Chondrocyte (in vitro differentiated cells): ENCODE data around the gene PEX16. TPM values are rescaled to one million over a fixed set of nuclear protein-coding genes. Genes with fewer than 3 reads are reported as not detected.
"Not testable (repeated sequence)": the region's sequence is repeated elsewhere in the genome, so short reads cannot be mapped to it uniquely, and the experiment has no call there.

Source experiments
- DNase-seq: peaks from one replicate; pipeline ENCODE4 v3.0.0; 2021; ENCODE audit warnings: mixed read lengths, low spot score
- H3K27ac Mint-ChIP-seq: one replicate; pipeline ENCODE4 v1.8.0; 2021; ENCODE audit warnings: mild to moderate bottlenecking, moderate library complexity, mixed read lengths; ENCODE audit not compliant: unreplicated experiment
- H3K27me3 Mint-ChIP-seq: 2 replicates; pipeline ENCODE4 v1.8.0; 2021; ENCODE audit warnings: low read depth, mixed read lengths
- H3K36me3 Mint-ChIP-seq: 2 replicates; pipeline ENCODE4 v1.8.0; 2021; ENCODE audit warnings: low read depth, mixed read lengths
- H3K4me1 Mint-ChIP-seq: 2 replicates; pipeline ENCODE4 v1.8.0; 2021; ENCODE audit warnings: low read depth, mild to moderate bottlenecking, mixed read lengths
- H3K4me3 Mint-ChIP-seq: one replicate; pipeline ENCODE4 v1.8.0; 2021; ENCODE audit warnings: mild to moderate bottlenecking, moderate library complexity, mixed read lengths; ENCODE audit not compliant: unreplicated experiment
- H3K9me3 Mint-ChIP-seq: 2 replicates; pipeline ENCODE4 v1.8.0; 2021; ENCODE audit warnings: low read depth, mixed read lengths
- CTCF ChIP-seq: fragments of 200-600 bp; sonication (generic); IDR thresholded peaks from 2 replicates; pipeline ENCODE4 v1.5.0; 2021; ENCODE audit warnings: antibody characterized with exemption, mild to moderate bottlenecking, moderate library complexity
- total RNA-seq: library from RNA; stranded (reverse); gene quantifications from 3 replicates; pipeline ENCODE4 v1.2.1, GENCODE V29; 2021

The PEX16 gene
- total RNA-seq, 1 donor from 2014 or later = 17.5 TPM

- Mint-ChIP-seq H3K4me3 (no peak overlapping the region), H3K27ac (no peak overlapping the region), H3K36me3 (no peaks in the 10 kb centered on the region), H3K9me3 (no peaks in the 10 kb centered on the region), H3K4me1 (peaks cover 9% of the 10 kb centered on the region), H3K27me3 (no peaks in the 10 kb centered on the region)
- no peak for DNase-seq
- no peak for TF ChIP-seq CTCF
Measured at GRCh38 chr11:45905095-45905494, 12.6 kb downstream of the PEX16 start.

DNA sequence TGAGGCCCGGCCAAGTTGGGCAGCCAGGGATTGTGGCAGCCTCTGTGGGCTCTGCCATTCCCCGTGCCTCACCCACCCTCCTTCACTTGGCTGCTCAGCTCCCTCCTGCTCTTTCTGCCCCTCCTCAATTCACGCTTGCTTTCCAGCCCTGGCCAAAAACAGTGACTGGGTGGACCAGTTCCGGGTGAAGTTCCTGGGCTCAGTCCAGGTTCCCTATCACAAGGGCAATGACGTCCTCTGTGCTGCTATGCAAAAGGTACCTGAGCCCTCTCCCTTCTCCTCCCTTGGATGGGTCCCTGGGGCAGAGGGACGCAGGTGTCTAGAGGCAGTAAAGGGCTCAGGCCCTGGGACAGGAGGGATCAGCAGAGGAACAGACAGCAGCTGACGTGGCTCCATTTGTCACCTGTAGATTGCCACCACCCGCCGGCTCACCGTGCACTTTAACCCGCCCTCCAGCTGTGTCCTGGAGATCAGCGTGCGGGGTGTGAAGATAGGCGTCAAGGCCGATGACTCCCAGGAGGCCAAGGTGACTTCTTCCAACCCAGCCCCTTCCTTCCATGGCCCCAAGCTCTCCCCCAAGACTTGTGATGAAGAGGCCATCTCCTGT, 13.3 kb downstream of the PEX16 start:
- H3K27me3 Mint-ChIP-seq = no peaks in the 10 kb centered on the region
- DNase-seq = no peak
- H3K9me3 Mint-ChIP-seq = no peaks in the 10 kb centered on the region
- H3K4me3 Mint-ChIP-seq = no peak overlapping the region
- H3K36me3 Mint-ChIP-seq = no peaks in the 10 kb centered on the region
- no peak for TF ChIP-seq CTCF
- H3K27ac Mint-ChIP-seq = no peak overlapping the region
- peaks cover 9% of the 10 kb centered on the region for H3K4me1 Mint-ChIP-seq

GRCh38 chr11:45902452-45903380, 15.0 kb downstream of the PEX16 start:
- no peaks in the 10 kb centered on the region for H3K9me3 Mint-ChIP-seq
- peak; percentile 91 for DNase-seq
- no peak overlapping the region for H3K4me3 Mint-ChIP-seq
- no peaks in the 10 kb centered on the region for H3K27me3 Mint-ChIP-seq
- no peak overlapping the region for H3K27ac Mint-ChIP-seq
- TF ChIP-seq CTCF = no peak
- no peaks in the 10 kb centered on the region for H3K36me3 Mint-ChIP-seq
- H3K4me1 Mint-ChIP-seq = peaks cover 9% of the 10 kb centered on the region

DNA sequence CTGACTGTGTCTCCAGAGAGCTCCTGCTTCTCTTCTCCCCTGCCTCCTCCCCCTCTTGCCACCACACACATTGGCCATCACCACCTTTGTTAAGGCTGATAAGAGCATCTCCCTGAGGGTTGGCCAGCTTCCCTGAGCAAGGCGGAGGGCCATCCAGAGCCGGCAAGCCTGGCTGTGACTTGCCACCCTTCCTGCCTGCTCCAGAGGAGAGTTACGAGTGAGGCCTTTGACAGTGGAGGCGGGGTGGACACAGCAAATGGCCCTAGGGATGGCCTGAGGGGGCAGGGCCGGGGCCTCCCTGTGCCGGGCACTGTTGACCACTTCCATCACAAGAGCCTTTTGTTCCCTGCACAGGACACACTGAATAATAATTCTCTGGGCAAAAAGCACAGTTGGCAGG, 16.1 kb downstream of the PEX16 start:
- H3K27ac Mint-ChIP-seq = no peak overlapping the region
- peaks cover 9% of the 10 kb centered on the region for H3K4me1 Mint-ChIP-seq
- H3K27me3 Mint-ChIP-seq = no peaks in the 10 kb centered on the region
- no peak for DNase-seq
- H3K9me3 Mint-ChIP-seq = no peaks in the 10 kb centered on the region
- no peak for TF ChIP-seq CTCF
- no peaks in the 10 kb centered on the region for H3K36me3 Mint-ChIP-seq
- H3K4me3 Mint-ChIP-seq = peak overlapping the region; percentile 16

GRCh38 chr11:45900916-45901617, 16.6 kb downstream of the PEX16 start:
- H3K4me1 Mint-ChIP-seq = peaks cover 9% of the 10 kb centered on the region
- peak overlapping the region; percentile 64 for H3K4me3 Mint-ChIP-seq
- peak overlapping the region; percentile 3 for H3K27ac Mint-ChIP-seq
- no peaks in the 10 kb centered on the region for H3K9me3 Mint-ChIP-seq
- no peak for TF ChIP-seq CTCF
- H3K27me3 Mint-ChIP-seq = no peaks in the 10 kb centered on the region
- peak; percentile 85 for DNase-seq
- H3K36me3 Mint-ChIP-seq = no peaks in the 10 kb centered on the region

DNA sequence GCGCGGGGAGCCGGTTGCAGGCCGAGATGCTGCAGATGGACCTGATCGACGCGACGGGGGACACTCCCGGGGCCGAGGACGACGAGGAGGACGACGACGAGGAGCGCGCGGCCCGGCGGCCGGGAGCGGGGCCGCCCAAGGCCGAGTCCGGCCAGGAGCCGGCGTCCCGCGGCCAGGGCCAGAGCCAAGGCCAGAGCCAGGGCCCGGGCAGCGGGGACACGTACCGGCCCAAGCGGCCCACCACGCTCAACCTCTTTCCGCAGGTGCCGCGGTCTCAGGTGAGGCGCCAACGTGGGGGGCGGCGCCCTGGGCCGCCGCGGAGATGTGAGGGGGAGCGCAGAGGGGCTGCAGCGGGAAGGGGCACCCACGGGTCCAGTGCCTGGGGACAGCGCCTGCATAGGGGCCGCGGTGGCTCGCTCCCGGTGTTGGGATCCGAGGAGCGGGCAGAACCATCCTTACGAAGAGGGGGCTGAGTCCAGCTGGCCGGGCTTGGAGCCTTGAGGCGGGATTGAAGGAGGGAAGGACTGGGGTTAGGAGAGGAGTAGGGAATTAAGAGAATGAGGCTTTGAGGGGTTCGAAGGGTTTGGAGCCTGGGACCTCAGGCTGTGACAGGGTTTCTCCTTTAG, 17.4 kb downstream of the PEX16 start:
- H3K4me1 Mint-ChIP-seq, DNase-seq, H3K27me3 Mint-ChIP-seq, H3K9me3 Mint-ChIP-seq, H3K36me3 Mint-ChIP-seq: not testable (repeated sequence)
- H3K27ac Mint-ChIP-seq = peak overlapping the region; percentile 3
- peak overlapping the region; percentile 64 for H3K4me3 Mint-ChIP-seq
